Activated T-cell treated with anti-CD3 and anti-CD28 coated beads, Interleukin-2, amount 50 U/mL, for 1 hour (primary cell): ENCODE results near the gene CA5B.
"Not testable (repeated sequence)": the region's sequence is repeated elsewhere in the genome, so short reads cannot be mapped to it uniquely, and the experiment has no call there.

Experiments used
- DNase-seq: peaks from one replicate; pipeline ENCODE4 v3.0.0-alpha.2; 2020

The CA5B gene, protein sequence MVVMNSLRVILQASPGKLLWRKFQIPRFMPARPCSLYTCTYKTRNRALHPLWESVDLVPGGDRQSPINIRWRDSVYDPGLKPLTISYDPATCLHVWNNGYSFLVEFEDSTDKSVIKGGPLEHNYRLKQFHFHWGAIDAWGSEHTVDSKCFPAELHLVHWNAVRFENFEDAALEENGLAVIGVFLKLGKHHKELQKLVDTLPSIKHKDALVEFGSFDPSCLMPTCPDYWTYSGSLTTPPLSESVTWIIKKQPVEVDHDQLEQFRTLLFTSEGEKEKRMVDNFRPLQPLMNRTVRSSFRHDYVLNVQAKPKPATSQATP

DNA sequence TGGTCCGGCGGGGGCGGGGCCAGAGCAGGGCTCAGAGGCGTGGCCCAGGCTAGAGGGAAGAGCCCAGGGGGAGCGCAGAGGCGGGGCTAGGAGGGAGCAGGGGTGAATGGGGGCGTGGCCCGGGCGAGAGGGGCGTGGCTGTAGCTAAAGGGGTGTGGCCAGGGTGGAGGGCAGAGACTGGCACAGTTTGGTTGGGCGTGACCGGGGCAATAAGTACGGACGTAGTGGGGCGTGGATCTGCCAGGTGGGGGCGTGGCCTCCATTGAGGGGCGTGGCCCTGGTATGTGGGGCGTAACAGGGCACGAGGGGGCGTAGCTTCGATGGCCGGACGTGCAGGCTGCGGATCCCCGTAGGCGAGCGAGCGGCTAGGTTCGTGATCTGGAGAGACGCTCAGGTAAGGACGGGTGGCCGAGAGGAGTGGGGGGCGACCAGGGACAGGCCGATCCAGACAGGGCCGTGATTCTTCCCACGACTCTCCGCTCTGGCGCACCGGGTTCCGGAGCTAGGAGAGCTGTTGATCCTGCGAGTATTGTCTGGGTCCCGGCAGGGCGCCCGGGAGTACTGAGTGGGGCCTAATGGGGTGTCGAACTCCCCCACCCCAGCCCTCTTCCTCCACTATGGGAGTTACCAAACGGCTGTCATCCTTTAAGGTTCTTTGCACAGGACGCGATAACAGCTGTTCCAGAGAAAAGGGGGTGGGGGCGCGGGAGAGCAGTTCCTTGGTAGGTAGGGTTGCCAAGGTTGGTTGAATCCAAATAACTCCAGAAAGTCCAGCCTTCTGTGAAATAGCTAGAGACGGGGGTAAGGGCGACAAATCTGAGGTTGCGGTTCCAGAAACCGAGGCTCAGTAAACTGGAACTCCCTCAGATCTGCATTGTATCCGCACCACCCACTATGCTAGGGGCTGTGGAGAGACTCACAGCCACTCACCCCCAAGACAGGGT, at the start of gene CA5B:
Gene CA5B (plus strand): TSS at position 312 of the 944 bp plus-strand sequence. CDS start 11,754 bp downstream, outside the sequence.
- peak; percentile 100 for DNase-seq

DNA sequence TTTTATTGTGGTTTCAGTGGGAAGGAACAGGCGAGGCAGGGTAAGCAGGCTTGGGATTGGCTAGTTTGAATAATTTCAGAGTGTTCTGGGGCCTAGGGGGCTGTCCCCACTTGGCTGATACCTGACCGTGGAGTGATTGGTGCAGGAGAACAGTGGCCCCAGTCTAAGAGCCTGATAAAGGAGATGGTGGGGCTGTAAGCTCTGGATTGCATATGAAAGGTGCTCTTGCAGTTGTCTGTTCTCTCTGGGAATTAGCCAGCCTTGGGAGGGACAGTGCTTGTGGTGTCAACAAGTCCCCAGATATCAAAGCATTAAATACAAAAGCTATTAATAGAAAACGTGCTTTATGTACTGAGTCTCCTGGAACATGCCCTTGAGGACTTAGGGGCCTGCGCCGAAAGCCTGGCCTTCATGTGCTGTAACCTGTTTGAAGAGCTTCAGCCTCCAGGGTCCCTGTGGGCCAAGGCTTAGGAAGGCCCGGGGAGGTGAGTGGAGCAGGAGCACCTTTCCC, 43.1 kb upstream of the CA5B start:
- no peak for DNase-seq

DNA sequence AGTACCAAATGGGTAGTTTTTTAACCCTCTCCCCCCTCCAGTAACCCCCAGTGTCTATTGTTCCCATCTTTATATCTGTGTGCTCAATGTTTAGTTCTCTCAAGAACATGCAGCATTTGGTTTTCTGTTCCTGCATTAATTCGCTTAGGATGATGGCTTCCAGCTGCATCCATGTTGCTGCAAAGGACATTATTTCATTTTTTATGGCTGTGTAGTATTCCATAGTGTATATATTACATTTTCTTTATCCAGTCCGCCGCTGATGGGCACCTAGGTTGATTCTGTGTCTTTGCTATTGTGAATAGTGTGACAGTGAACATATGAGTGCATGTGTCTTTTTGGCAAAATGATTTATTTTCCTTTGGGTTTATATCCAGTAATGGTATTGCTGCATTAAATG, 41.6 kb upstream of the CA5B start:
- DNase-seq, result no peak

DNA sequence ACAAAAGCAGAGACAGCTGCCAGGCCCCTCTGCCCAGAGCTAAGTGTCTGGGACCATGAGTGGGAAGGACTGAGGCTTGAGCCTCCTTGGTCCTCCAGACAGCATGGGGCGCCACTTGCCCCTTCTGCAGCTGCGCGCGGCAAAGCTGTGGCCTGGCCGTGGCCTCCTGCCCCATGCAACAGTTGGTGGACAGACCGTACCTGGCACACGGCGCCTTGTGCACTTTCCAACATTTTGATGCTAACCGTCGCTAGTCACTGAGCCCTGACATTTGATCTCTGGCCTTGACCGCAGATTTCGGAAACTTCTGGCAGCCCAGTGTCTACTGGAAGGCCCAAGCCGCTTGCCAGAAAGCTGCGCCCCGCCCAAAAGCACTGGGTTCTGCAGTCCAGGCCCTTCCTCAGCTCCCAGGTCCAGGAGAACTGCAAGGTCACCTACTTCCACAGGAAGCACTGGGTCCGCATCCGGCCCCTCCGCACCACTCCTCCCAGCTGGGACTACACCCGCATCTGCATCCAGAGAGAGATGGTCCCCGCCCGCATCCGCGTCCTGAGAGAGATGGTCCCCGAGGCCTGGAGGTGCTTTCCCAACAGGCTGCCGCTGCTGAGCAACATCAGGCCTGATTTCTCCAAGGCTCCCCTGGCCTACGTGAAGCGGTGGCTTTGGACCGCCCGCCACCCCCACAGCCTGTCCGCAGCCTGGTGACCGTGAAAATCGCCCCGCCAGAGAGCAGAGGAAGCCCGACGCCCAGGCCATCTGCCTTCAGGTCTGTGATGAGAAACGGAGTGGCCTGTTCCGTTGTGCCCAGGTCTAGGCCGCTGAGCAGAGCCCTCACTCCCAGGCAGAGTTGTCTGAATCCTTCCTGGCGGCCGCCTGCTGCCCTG, 35.3 kb upstream of the CA5B start:
- no peak for DNase-seq

DNA sequence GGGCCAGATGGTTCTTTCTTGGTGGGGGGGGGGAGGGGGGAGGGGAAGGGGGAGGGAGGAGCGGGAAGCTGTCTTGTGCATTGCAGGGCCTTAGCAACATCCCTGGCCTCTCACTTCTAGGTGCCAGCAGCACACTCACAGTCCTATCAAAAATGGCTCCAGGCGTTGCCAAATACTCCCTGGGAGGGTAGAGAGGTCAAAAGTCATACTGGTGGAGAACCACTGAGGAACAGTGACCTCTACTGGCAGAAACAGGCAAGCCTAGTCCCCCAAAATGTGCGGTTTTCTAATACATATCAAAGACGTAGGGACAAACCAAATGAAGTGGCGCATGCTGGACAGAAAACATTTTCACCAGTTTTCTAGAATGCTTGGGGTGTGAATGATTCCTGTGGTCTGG, 34.3 kb upstream of the CA5B start:
- DNase-seq, result not testable (repeated sequence)

DNA sequence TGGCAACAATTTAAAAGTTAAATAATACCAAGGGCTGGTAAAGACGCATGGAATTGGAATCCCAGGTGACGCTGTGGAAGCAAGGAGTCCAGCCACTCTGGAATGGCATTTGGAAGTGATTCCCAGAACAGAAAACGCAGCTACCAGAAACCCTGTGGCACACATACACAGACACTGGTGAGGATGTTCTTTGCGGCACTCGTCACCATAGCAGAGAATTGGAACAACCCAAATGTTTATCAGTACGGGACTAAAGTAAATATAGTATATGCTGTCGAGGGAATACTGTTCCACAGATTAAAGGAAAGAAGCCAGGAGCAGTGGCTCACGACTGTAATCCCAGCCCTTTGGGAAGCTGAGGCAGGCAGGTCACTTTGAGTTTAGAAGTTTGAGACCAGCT, 33.8 kb upstream of the CA5B start:
- DNase-seq, result not testable (repeated sequence)

DNA sequence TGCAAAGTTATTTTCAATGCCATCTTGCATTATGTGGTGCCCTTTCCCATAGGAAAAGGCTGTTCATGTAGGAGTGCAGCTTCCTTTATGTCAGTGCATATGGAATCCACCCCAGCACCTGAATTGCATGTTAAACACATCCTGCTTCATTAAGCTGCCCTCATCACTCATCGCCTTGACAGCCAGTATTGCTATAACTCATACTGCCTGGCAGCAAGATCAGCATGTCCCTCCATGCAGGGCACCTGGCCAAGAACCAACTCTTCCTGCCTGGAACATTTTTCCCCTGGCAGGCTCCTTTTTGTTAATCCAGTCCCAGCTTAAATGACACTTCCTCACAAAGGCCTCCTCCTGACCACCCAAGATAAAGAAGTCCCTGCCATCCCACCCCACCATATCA, 23.5 kb upstream of the CA5B start:
- DNase-seq, result no peak

DNA sequence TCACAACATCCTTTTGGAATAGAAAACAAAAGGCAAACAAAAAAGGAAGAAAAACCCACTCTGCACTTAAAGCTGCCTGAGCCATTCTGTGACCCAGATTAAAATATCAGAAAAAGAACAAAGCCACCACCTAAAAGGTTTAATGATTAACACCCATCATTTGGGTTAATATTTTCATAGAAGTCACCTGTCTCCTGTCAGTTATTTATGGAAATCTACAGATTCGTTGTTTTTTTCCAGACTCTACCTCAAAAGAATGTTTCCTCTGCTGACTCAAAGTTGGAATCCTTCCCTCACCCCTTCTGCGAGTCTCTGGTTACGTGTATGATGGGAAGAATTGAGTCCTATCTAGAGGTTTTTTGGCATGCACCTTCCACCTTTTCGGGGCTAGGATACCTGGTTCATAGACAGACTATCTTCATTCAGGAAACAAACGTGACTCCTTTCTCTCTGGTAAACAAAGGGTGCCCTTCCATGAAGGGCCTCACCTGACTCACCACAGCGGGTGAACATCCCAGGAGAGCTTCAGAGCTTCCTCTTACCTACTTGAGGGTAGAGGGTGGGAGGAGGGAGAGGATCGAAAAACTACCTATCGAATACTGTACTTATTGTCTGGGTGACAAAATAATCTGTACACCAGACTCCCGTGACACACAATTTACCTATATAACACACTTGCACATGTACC, 19.6 kb upstream of the CA5B start:
- DNase-seq, result no peak

DNA sequence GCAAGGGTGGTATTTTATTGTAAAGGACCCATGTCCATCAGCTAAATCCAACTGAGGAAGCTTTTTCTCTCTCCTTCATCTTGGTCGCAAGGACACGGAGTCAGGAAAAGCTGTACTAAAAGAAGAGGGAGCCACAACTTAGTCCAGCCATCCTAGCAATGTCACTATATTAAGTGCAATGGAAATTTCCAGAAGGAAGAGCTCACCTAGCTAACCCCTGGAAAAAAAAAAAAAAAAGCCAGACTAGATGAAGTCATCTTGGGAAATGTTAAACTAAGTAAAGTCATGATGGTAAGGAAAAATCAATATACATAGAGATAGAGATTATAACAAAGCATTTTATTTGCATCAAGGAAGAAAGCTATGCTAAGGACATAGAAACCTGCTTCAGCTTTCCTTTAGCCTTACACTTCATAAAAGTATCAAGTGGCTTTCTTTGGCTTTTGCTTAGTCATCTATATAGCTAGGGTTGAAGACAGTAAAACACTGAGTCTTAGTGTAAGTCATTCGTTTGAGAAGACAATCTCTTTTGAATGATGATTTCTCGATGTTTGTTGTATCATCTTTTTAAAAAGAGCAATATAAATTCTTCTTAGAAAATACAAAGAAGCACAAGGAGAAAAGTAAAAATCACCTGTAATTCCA, 18.6 kb upstream of the CA5B start:
- no peak for DNase-seq

DNA sequence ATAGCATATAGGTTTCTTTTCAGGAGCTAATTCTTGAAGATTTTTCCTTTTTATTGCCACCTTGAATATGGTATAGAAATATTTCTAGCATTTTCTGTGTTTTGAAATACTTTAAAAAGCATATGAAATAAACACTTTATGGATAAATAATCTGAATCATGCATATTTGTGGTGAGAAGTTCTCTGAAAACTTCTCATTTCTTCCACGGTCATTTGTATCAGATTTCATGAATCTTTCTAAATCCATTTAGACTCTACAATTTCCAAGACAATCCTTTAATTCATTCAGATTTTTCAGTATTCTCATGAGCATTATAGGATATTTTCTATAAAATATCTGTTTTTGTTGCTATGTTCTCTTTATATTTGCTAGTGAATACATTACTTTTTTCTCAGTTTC, 16.2 kb upstream of the CA5B start:
- no peak for DNase-seq

DNA sequence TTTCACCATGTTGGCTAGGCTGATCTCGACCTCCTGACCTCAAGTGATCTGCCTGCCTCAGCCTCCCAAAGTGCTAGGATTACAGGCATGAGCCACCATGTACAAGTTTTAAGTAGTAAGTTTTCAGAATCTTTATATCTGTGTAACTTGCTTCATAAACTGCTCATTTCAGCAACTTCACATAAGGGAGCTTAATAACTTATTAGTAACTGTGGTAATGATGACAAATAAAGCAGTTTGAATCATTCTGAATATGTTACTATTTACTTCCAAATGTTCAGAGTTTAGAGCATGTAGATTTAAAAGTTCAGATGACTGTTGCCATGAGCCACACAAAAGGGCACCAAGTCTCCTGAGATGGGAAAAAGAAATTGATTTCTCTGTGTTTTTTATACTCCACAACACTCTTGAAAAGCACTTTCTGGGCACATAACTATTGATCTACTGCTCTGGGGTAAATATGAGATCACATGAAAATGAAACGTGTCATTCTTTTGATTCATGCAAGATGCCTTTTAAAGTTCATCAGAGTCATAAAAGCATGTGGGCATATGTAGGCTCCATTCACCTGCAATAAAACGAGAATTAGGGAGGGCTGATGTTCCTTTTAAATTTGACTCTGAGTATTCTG, 14.1 kb upstream of the CA5B start:
- DNase-seq, result no peak

DNA sequence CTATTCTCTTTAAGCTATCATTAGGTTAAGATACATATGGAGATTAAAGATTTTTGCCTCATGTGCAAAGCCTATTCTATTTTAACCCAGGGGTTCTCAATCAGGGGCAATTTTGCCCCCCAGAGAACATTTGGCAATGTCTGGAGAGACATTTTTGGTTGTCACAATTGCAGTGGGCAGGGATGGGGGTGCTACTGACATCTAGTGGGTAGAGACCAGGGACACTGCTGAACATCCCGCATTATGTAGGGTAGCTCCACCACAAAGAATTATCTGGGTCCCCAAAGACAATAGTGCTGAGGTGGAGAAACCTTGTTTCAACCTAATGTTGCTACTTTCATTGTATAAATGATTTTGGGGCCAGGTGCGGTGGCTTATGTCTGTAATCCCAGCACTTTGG, 13.2 kb upstream of the CA5B start:
- no peak for DNase-seq

DNA sequence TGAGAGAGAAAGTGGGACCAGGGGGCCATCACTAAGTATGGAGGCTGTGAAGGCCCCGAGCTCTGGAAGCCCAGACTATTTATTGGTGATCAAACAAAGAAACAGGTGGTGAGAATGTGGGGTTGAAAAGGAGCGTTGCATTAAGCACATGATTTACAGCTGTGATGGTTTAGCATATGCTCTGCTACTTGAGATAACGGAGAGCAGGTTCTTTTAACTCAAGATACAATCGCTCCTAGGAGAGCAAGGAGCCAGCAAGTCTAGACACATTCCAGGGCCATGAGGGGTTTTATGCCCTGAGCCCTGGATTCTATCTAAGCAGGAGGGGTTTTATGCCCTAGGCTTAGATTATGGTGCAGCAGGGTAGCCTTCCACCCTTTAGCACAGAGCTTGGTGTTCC, 6.7 kb upstream of the CA5B start:
- not testable (repeated sequence) for DNase-seq

DNA sequence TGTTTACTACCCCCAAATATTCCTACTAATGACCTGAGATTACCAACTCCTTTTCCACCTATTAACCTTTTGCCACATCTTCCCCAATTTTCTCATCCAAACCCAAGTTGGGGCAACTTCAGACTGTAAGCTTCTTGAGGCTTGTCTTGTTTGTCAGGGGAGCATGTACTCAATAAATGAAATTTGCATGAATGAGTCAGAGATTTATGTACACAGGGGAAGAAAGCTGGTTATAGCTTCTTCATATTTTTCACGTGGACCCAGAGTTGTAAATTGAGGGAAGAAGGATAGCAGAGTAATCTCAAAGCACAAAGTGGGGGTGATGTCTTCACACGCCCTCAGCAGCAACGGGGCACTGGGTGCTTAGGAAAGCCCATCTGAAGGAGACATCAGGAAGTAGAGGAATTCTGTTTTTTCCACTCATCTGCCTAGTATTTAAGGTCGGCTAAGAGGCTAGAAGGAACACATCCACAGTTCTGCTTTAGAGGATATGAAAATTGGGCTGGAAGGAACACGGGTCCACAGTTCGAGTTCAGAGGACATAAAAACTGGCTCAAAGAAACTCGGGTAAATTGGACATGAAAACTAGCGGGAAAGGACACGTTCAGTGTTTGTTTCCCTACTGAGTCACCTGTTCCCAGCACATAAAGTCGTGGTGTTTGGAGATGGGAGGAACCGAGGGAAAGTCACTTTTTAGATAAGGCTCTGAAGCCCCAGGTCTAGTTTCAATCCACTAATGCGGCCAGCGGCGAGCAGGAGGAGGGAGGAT, 696 bp upstream of the CA5B start:
- DNase-seq, result no peak

DNA sequence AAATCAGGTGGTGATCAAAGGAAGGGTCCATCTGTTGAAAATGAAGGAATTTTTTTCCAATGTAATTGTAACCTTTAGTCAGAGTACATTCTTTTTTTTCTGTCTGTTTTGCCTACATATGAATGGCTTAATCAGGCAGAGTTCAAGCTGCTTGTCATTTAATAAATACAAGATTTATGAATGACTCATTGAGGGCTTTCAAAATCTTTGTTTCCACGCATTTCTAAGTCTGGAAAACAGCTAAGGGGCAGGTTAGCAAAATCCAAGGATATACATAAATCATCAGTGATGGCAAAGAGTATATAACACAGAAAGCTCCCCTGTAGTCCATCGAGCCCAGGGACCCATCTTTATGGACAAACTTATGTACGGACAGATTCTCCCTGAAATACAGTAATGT, 1.8 kb downstream of the CA5B start:
- no peak for DNase-seq

DNA sequence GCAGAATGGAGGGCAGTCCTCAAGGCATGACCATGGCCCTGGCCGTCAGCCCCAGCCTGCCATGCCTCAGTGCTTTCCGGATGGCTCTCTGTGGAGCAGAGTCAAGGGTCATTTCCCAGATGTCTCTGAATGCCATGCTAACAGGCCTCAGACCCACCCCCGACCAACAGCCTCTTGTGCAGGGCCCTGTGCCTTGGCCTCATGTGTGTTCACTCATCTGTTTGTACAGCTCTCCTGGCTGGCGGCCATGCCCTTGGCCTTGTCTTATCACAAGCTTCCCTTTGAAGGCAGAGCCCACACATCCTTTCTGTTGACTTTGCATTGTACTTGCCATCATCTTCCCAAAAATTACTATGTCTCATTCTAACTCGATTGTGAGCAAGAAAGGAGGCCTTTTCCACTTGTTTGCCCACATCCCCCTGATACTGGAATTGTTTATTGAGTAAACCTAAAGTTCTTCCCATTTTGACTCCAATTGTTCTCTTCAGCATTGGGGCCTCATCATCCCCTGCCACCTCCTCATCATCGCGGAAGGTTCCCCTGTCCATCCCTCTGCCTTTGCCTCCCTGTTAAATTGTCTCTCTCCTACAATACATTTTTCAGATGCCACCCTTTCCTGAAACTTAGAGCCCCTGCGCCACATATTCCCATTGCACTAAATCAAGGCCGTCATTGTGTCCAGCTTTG, 6.3 kb downstream of the CA5B start:
- DNase-seq, result no peak

DNA sequence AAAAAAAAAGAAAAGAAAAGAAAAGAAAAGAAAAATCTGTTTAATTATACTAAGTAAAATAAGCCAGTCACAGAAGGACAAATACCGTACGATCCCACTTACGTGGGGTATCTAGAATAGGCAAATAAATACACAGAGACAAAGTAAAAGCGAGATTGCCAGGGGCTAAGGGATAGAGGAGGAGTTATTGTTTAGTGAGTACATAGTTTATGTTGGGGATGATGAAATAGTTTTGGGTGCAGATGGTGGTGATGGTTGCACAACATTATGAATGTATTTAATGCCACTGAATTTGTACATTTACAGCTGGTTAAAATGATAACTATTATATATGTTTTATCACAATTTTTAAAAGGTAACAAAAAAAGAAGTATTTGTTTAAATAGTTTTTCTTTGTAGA, 7.1 kb downstream of the CA5B start:
- no peak for DNase-seq

DNA sequence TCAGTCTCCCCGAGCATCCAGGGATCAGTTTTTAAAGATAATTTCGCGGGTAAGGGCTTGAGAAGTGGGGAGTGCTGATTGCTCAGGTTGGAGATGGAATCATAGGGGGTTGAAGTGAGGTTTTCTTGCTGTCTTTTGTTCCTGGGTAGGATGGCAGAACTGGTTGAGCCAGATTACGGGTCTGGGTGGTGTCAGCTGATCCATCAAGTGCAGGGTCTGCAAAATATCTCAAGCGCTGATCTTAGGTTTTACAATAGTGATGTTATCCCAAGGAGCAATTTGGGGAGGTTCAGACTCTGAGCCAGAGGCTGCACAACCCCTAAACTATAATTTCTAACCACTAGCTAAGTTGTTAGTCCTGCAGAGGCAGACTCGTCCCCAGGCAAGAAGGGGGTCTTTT, 8.6 kb downstream of the CA5B start:
- DNase-seq, result not testable (repeated sequence)

DNA sequence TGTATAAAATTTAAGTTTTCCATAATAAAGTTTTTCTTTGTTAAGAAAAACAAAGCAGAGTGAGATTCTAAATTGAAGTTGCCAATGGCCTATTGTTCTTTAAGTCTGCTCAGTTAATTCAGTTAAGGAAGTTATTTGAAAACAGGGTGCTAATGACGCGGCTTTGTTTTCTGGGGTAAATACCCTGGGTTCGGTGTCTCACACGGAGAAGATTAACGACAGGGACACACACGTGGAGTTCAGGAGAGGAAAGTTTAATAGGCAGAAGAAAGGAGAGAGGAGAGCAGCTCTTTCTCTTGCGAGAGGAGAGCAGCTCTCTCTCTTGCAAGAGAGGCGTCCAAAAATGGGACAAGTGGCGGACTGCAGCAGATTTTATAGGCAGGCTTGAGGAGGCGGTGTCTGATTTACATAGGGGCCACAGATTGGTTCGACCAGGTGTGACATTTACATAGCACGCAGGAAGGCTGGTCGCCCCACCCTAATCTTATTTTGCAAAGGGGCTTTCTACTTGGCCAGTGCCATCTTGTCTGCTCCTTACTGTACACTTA, 9.6 kb downstream of the CA5B start:
- DNase-seq, result no peak

DNA sequence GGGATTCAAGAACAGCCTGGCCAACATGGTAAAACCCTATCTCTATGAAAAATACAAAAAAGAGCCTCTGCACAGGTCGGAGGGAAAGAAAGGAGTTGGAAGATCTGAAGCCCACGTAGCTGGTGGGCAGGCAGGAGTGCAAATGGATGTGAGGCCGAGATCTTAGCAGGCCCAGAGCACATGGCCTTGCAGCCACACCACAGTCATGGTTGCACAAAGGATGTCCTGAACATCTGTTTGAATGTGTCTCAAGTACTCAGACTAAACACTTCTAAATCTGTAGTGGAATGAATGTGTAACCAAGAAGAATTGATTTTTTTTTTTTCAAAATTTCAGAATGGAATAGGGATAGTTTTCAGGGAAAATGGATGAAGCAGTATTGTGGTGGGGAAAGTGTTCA, 10.8 kb downstream of the CA5B start:
- DNase-seq, result no peak
